ENCODE results near the gene PLEKHG3.

PLEKHG3 gene

DNA sequence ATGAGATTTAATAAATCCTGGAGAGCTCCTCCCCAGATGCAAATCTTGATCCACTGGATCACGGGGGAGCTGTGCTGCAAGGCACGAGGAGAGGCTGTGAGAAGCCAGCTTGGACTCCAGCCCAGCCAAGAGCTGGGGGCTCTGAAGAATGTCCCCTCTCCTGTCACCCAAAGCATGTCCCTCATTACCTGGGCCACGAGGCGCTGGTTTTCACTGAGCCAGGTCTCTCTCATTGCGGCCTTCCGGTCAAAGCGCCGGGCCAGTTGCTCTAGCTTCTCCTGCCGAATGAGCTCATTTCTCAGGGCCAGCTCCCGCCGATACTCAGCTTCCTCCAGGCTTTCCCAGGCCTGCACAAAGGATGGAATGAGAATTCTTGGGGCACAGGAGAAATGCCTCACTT, 92.1 kb downstream of the PLEKHG3 start:
- no peak for DNase-seq (ENCODE audit: low read depth)
- H3K4me3 ChIP-seq (ENCODE audit: low read depth, low read length), result no peak overlapping the region
- TF ChIP-seq, protein P1, sequence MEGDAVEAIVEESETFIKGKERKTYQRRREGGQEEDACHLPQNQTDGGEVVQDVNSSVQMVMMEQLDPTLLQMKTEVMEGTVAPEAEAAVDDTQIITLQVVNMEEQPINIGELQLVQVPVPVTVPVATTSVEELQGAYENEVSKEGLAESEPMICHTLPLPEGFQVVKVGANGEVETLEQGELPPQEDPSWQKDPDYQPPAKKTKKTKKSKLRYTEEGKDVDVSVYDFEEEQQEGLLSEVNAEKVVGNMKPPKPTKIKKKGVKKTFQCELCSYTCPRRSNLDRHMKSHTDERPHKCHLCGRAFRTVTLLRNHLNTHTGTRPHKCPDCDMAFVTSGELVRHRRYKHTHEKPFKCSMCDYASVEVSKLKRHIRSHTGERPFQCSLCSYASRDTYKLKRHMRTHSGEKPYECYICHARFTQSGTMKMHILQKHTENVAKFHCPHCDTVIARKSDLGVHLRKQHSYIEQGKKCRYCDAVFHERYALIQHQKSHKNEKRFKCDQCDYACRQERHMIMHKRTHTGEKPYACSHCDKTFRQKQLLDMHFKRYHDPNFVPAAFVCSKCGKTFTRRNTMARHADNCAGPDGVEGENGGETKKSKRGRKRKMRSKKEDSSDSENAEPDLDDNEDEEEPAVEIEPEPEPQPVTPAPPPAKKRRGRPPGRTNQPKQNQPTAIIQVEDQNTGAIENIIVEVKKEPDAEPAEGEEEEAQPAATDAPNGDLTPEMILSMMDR (IDR thresholded peaks at IDR 0.05; ENCODE audit: low read depth, low read length, missing control alignments), result no peak

DNA sequence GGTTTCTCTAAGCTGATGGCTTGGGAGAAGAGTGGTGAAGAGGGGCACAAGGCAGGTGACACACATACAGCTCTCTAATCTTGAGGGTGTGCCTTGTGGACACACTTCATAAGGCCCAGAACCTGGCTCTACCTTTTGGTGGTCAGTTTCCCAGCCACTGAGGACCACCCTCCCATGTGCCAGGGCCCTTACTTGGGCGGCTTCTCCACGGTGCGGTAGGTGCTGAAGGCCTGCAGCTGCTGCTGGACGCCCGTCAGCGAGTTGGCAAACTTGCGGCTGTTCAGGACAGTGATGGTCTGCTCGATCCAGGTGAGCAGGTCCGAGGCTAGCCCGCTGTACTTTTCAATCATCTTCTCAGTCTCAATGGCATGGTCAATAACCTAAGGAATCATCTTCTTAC, 95.3 kb downstream of the PLEKHG3 start:
- H3K4me3 ChIP-seq (ENCODE audit: low read depth, low read length), result no peak overlapping the region
- TF ChIP-seq, protein P1 (IDR thresholded peaks at IDR 0.05; ENCODE audit: low read depth, low read length, missing control alignments), result no peak
- no peak for DNase-seq (ENCODE audit: low read depth)

Data from GM12864 (cell line).